ENCODE measurements around the gene GAPT.
"Not testable (repeated sequence)": the region's sequence is repeated elsewhere in the genome, so short reads cannot be mapped to it uniquely, and the experiment has no call there.

GRCh38 chr5:58541935-58542334 lies 50.7 kb downstream of the GAPT start:
- not testable (repeated sequence) for TF ChIP-seq CTCF, POLR2A, POLR2AphosphoS5, EP300 (IDR thresholded peaks at IDR 0.05)
